ES-I3 (cell line): ENCODE data around the gene IFITM1.

Source experiments
- H3K36me3 ChIP-seq: 2 replicates; pipeline ENCODE4 v1.6.1; 2013; ENCODE audit warnings: mild to moderate bottlenecking, low read length, control low read depth, moderate library complexity; ENCODE audit not compliant: insufficient read depth
- H3K4me1 ChIP-seq: 2 replicates; pipeline ENCODE4 v1.6.1; 2013; ENCODE audit warnings: mild to moderate bottlenecking, control low read depth, low read length; ENCODE audit not compliant: insufficient read depth
- H3K9ac ChIP-seq: 2 replicates; pipeline ENCODE4 v1.6.1; 2013; ENCODE audit warnings: low read depth, mild to moderate bottlenecking, low read length, moderate library complexity
- H3K9me3 ChIP-seq: 2 replicates; pipeline ENCODE4 v1.6.1; 2013; ENCODE audit warnings: mild to moderate bottlenecking, low read length, moderate library complexity; ENCODE audit not compliant: control insufficient read depth, insufficient read depth

Gene IFITM1

GRCh38 chr11:296171-297050, 17.4 kb upstream of the IFITM1 start:
- Histone ChIP-seq H3K9me3 (no peaks in the 10 kb centered on the region), H3K9ac (no peak overlapping the region), H3K4me1 (peaks cover 8% of the 10 kb centered on the region; the same call in 1 of the 2 replicates), H3K36me3 (no peaks in the 10 kb centered on the region)

- Histone ChIP-seq H3K36me3 (no peaks in the 10 kb centered on the region), H3K4me1 (peaks cover 8% of the 10 kb centered on the region; the same call in 1 of the 2 replicates), H3K9me3 (no peaks in the 10 kb centered on the region), H3K9ac (no peak overlapping the region)
Measured at GRCh38 chr11:297051-297585, 16.7 kb upstream of the IFITM1 start.

- no peaks in the 10 kb centered on the region for H3K9me3 ChIP-seq
- H3K36me3 ChIP-seq, result no peaks in the 10 kb centered on the region
- no peak overlapping the region for H3K9ac ChIP-seq
- peaks cover 8% of the 10 kb centered on the region; the same call in 1 of the 2 replicates for H3K4me1 ChIP-seq
Measured at GRCh38 chr11:297586-298405, 16.0 kb upstream of the IFITM1 start.

GRCh38 chr11:298406-299065, 15.3 kb upstream of the IFITM1 start:
- Histone ChIP-seq H3K9me3 (no peaks in the 10 kb centered on the region), H3K4me1 (peaks cover 8% of the 10 kb centered on the region; the same call in 1 of the 2 replicates), H3K36me3 (no peaks in the 10 kb centered on the region), H3K9ac (no peak overlapping the region)

GRCh38 chr11:299081-299891, 14.6 kb upstream of the IFITM1 start, which contains the start of gene IFITM5:
Gene IFITM5, minus strand, starts transcription at chr11:299526. Its CDS starts 36 bp downstream, at chr11:299490.
- peaks cover 8% of the 10 kb centered on the region; the same call in 1 of the 2 replicates for H3K4me1 ChIP-seq
- H3K36me3 ChIP-seq, result no peaks in the 10 kb centered on the region
- H3K9me3 ChIP-seq, result no peaks in the 10 kb centered on the region
- no peak within 1 kb of the TSS for H3K9ac ChIP-seq

GRCh38 chr11:299951-300735, 13.7 kb upstream of the IFITM1 start:
- peaks cover 8% of the 10 kb centered on the region; the same call in 1 of the 2 replicates for H3K4me1 ChIP-seq
- no peaks in the 10 kb centered on the region for H3K36me3 ChIP-seq
- no peak overlapping the region for H3K9ac ChIP-seq
- no peaks in the 10 kb centered on the region for H3K9me3 ChIP-seq

- H3K9me3 ChIP-seq, result no peaks in the 10 kb centered on the region
- peaks cover 30% of the 10 kb centered on the region for H3K4me1 ChIP-seq
- H3K9ac ChIP-seq, result no peak overlapping the region
Measured at GRCh38 chr11:303363-303762, 10.5 kb upstream of the IFITM1 start.

GRCh38 chr11:304061-304506, 9.8 kb upstream of the IFITM1 start:
- Histone ChIP-seq H3K9ac (no peak overlapping the region), H3K4me1 (peaks cover 30% of the 10 kb centered on the region), H3K9me3 (no peaks in the 10 kb centered on the region), H3K36me3 (no peaks in the 10 kb centered on the region)

More at GRCh38 chr11:303363-303762, 10.5 kb upstream of the IFITM1 start:
- H3K36me3 ChIP-seq, result no peaks in the 10 kb centered on the region

- no peaks in the 10 kb centered on the region for H3K36me3 ChIP-seq
- H3K4me1 ChIP-seq, result peaks cover 36% of the 10 kb centered on the region
- no peaks in the 10 kb centered on the region for H3K9me3 ChIP-seq
- H3K9ac ChIP-seq, result no peak overlapping the region; the same call in 1 of the 2 replicates
Measured at GRCh38 chr11:304915-305843, 8.7 kb upstream of the IFITM1 start.

- Histone ChIP-seq H3K4me1 (peaks cover 30% of the 10 kb centered on the region), H3K9me3 (no peaks in the 10 kb centered on the region), H3K9ac (no peak overlapping the region), H3K36me3 (no peaks in the 10 kb centered on the region)
Measured at GRCh38 chr11:305844-306211, 8.0 kb upstream of the IFITM1 start.

- H3K9me3 ChIP-seq, result no peaks in the 10 kb centered on the region
- H3K36me3 ChIP-seq, result no peaks in the 10 kb centered on the region
- H3K9ac ChIP-seq, result no peak overlapping the region
- peaks cover 30% of the 10 kb centered on the region for H3K4me1 ChIP-seq
Measured at GRCh38 chr11:306645-307371, 7.0 kb upstream of the IFITM1 start.
